GM12872 (cell line): ENCODE measurements around the gene TRMT44.

ENCODE experiments used
- CTCF ChIP-seq: IDR thresholded peaks from 3 replicates; pipeline ENCODE4 v1.5.1; 2011; ENCODE audit warnings: low read depth, mild to moderate bottlenecking, low read length, moderate library complexity; ENCODE audit not compliant: insufficient read depth

Gene TRMT44

DNA sequence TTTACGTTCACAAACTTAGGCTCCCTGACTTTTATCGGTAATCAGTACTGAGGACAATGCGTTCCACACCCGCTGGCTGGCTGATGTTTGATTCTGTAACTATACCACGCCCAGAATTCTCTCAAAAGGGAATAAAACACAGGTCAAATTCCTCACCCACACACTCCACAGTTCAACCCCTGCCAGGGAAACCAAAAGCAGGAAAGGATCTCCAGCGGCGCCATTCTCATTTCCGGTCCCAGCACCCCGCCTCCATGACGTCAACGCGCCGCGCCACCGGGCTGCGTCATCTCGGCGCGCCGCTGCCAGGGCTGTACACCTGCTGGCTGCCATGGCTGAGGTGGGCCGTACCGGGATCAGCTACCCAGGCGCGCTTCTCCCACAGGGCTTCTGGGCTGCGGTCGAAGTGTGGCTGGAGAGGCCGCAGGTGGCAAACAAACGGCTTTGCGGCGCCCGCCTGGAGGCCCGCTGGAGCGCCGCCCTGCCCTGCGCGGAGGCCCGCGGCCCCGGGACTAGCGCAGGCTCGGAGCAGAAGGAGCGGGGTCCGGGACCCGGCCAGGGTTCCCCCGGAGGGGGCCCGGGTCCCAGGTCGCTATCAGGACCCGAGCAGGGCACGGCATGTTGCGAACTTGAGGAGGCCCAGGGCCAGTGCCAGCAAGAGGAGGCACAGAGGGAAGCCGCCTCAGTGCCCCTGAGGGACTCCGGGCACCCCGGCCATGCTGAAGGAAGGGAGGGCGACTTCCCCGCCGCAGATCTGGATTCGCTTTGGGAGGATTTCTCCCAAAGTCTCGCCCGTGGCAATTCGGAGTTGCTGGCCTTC, at the start of gene TRMT44, which contains the start of gene ACOX3:
TRMT44 (plus strand) TSS at position 286 of the 820 bp plus-strand sequence; CDS start at position 332, 46 bp downstream.
ACOX3 (minus strand) TSS at position 232 of the 820 bp plus-strand sequence. CDS start 24,202 bp downstream, outside the sequence.
- no peak for TF ChIP-seq CTCF

DNA sequence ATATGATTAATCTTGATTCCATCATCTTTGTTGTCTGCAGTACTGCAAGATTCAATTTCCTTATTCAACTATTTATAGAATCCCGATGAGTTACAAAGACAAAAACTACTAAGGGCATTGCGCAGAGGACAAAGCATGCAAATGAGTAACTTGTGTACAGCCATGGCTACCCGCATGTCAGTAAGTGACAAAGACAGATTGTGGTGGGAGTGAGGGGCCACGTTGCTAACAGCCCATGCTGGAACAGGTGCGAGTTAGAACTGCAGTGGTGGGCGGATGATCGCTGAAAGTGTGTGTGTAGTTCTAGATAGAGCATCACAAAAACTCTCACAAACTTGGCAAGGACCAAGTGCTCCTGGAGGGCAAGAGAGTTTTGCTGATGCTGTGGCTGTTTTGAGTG, 49.5 kb upstream of the TRMT44 start:
- no peak for TF ChIP-seq CTCF

- no peak for TF ChIP-seq CTCF
Observed at GRCh38 chr4:8391972-8392371, 48.6 kb upstream of the TRMT44 start.

- TF ChIP-seq CTCF, result no peak
Observed at GRCh38 chr4:8392591-8393190, 47.9 kb upstream of the TRMT44 start.

DNA sequence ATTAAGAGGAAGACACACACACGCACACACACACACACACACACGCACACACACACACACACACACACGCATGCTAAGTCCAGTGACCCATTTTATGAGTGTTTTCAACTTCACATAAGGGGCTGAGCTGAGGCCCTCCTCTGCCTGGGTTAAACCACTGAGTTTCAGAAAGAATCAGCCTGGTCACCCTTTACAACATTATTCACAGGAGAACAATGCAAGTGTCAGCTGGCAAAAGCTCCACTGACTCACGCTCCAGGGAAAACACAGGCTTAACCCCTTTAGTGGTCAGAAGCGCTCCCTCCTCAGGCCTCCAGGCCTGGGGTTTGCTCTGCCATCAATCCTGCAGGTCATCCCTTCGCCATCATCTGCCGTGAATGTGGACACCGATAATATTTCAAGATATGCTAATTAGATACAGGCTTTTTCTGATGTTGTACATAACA, 47.0 kb upstream of the TRMT44 start:
- TF ChIP-seq CTCF, result no peak

GRCh38 chr4:8394061-8394519, 46.5 kb upstream of the TRMT44 start:
- TF ChIP-seq CTCF, result no peak

GRCh38 chr4:8394806-8395205, 45.8 kb upstream of the TRMT44 start:
- no peak for TF ChIP-seq CTCF
